Sigmoid colon (tissue), 7 donors: ENCODE data around the gene MYH7B. TPM values are rescaled to one million over a fixed set of nuclear protein-coding genes. Genes with fewer than 3 reads are reported as not detected.

Source experiments
- DNase-seq: peaks from one replicate; pipeline ENCODE4 v3.0.0-alpha.2; 2019
- H3K27ac ChIP-seq, 4 donors: fragments of 200-600 bp; sonication (generic); one replicate each; pipeline ENCODE4 v1.5.1; 2016 to 2019; ENCODE audit warnings: mild to moderate bottlenecking in 1 of 4
- H3K27me3 ChIP-seq, 3 donors: fragments of 200-600 bp; sonication (generic); one replicate each; pipeline ENCODE4 v1.5.1; 2019; ENCODE audit warnings: mild to moderate bottlenecking in 1 of 3
- H3K36me3 ChIP-seq, 4 donors: fragments of 200-600 bp; sonication (generic); one replicate each; pipeline ENCODE4 v1.5.1; 2016 to 2019
- H3K4me1 ChIP-seq, 4 donors: fragments of 200-600 bp; sonication (generic); one replicate each; pipeline ENCODE4 v1.5.1; 2017 to 2019
- H3K4me3 ChIP-seq, 4 donors: fragments of 200-600 bp; sonication (generic); one replicate each; pipeline ENCODE4 v1.5.1; 2017 to 2019; ENCODE audit warnings: mild to moderate bottlenecking in 2 of 4, moderate library complexity in 1 of 4
- H3K9me3 ChIP-seq, 4 donors: fragments of 200-600 bp in 3 of 4; sonication (generic) in 3 of 4; one replicate each; pipeline versions ENCODE4 v1.5.1 to v1.6.1; 2013 to 2019
- CTCF ChIP-seq, 4 experiments: fragments of 450-650 bp in 3 of 4; fragments of 200-600 bp in 1 of 4; IDR thresholded peaks; one replicate each; pipeline ENCODE4 v1.5.1; 2016 to 2019; ENCODE audit warnings: antibody characterized with exemption in 4 of 4, mild to moderate bottlenecking in 3 of 4, moderate library complexity in 2 of 4
- EP300 ChIP-seq, 4 donors: sonication (generic); formaldehyde crosslinking; IDR thresholded peaks; one replicate each; pipeline ENCODE4 v1.6.1; 2017; ENCODE audit warnings: antibody characterized with exemption in 4 of 4
- POLR2A ChIP-seq, 2 donors: fragments of 450-650 bp; IDR thresholded peaks; one replicate each; pipeline ENCODE4 v1.6.1; 2016; ENCODE audit warnings: antibody characterized with exemption in 2 of 2, mild to moderate bottlenecking in 2 of 2, moderate library complexity in 2 of 2
- POLR2AphosphoS5 ChIP-seq, 4 donors: sonication (generic); formaldehyde crosslinking; IDR thresholded peaks; one replicate each; pipeline ENCODE4 v1.6.1; 2017; ENCODE audit warnings: antibody characterized with exemption in 4 of 4
- WGBS, 2 donors: extraction: QIAGEN DNeasy Blood & Tissue Kit; methylation state at CpG; one replicate each; pipeline ENCODE4 v1.1.7; 2013; 5-methylcytosine and 5-hydroxymethylcytosine counted together
- intact Hi-C: fragments of 100-400 bp; cut with DNase I; formaldehyde crosslinking; loops from one replicate; pipeline ENCODE4 v1.15.1; 2023
- polyA plus RNA-seq, 3 donors: library from polyadenylated mRNA; stranded (reverse); fragments of 200-250 nt; gene quantifications; one replicate each; pipeline ENCODE4 v1.2.3, GENCODE V29; 2013
- total RNA-seq, 4 donors: library from RNA; depleted of rRNA; stranded (reverse); fragments of >200 nt; gene quantifications; one replicate each; pipeline ENCODE4 v1.1.0, GENCODE V29; 2016
- donor health status: healthy with polysubstance abuse.
- donor health status: Bipolar disorder and iron deficiency.
- donor health status: healthy.

The MYH7B gene
- total and polyA plus RNA-seq, 7 donors, result under 0.01 to 1.6 (median 0.66) TPM

GRCh38 chr20:34968042-34968775, 12.5 kb downstream of the MYH7B start:
- no peak for DNase-seq
- Histone ChIP-seq H3K9me3 (no peaks in the 10 kb centered on the region), H3K27me3 (no peaks in the 10 kb centered on the region), H3K4me1 (no peaks in the 10 kb centered on the region), H3K36me3 (no peaks in the 10 kb centered on the region), H3K27ac (no peak overlapping the region), H3K4me3 (no peak overlapping the region)
- WGBS, 2 donors, result 87 to 91% methylated on average over 7 of the region's 7 CpGs
- intact Hi-C loops, result no loop called here
- TF ChIP-seq EP300 (IDR thresholded peaks at IDR 0.05), result no peak

GRCh38 chr20:34970193-34970840, 14.6 kb downstream of the MYH7B start:
- Histone ChIP-seq H3K9me3 (no peaks in the 10 kb centered on the region), H3K4me1 (no peaks in the 10 kb centered on the region), H3K27ac (no peak overlapping the region), H3K4me3 (no peak overlapping the region), H3K27me3 (no peaks in the 10 kb centered on the region), H3K36me3 (no peaks in the 10 kb centered on the region)
- intact Hi-C loops, result no loop called here
- no peak for DNase-seq
- TF ChIP-seq POLR2AphosphoS5 (IDR thresholded peaks at IDR 0.05) (no peak), CTCF (IDR thresholded peaks at IDR 0.05) (no peak)
- 96% methylated on average over 7 of the region's 7 CpGs for WGBS, 2 donors

- DNase-seq, result no peak
- WGBS, 2 donors, result 94 to 95% methylated on average over 9 of the region's 9 CpGs
- intact Hi-C loops, result no loop called here
These were observed 15.3 kb downstream of the MYH7B start for GRCh38 chr20:34970846-34971560.

GRCh38 chr20:34971561-34972235, 16.0 kb downstream of the MYH7B start:
- intact Hi-C loops, result no loop called here
- H3K27me3 ChIP-seq, result peaks cover 0 to 6% (median 0%) of the 10 kb centered on the region in 3 donors
- H3K9me3 ChIP-seq, result no peaks in the 10 kb centered on the region
- 86 to 88% methylated on average over 10 of the region's 10 CpGs for WGBS, 2 donors
- H3K4me3 ChIP-seq, result no peak overlapping the region
- no peaks in the 10 kb centered on the region for H3K36me3 ChIP-seq
- no peaks in the 10 kb centered on the region for H3K4me1 ChIP-seq
- no peak overlapping the region for H3K27ac ChIP-seq
- no peak for DNase-seq
- no peak for TF ChIP-seq POLR2A (IDR thresholded peaks at IDR 0.05)

More at GRCh38 chr20:34970846-34971560, 15.3 kb downstream of the MYH7B start:
- Histone ChIP-seq H3K27ac (no peak overlapping the region), H3K9me3 (no peaks in the 10 kb centered on the region), H3K36me3 (no peaks in the 10 kb centered on the region), H3K4me1 (no peaks in the 10 kb centered on the region), H3K4me3 (no peak overlapping the region), H3K27me3 (no peaks in the 10 kb centered on the region)
- TF ChIP-seq CTCF (IDR thresholded peaks at IDR 0.05) (no peak), EP300 (IDR thresholded peaks at IDR 0.05) (no peak), POLR2A (IDR thresholded peaks at IDR 0.05) (no peak), POLR2AphosphoS5 (IDR thresholded peaks at IDR 0.05) (no peak)

- Histone ChIP-seq H3K27me3 (peaks cover 0 to 20% (median 2%) of the 10 kb centered on the region in 3 donors), H3K36me3 (no peaks in the 10 kb centered on the region), H3K4me1 (no peaks in the 10 kb centered on the region), H3K27ac (no peak overlapping the region), H3K9me3 (no peaks in the 10 kb centered on the region), H3K4me3 (no peak overlapping the region)
- TF ChIP-seq POLR2AphosphoS5 (IDR thresholded peaks at IDR 0.05), result no peak
- no peak for TF ChIP-seq CTCF (IDR thresholded peaks at IDR 0.05)
- no peak for TF ChIP-seq POLR2A (IDR thresholded peaks at IDR 0.05)
- TF ChIP-seq EP300 (IDR thresholded peaks at IDR 0.05), result no peak
- WGBS, 2 donors, result 81 to 83% methylated on average over 4 of the region's 4 CpGs
- intact Hi-C loops, result no loop called here
- no peak for DNase-seq
These were observed 18.6 kb downstream of the MYH7B start for GRCh38 chr20:34974246-34974645.
